Large intestine (tissue), 3 donors: ENCODE results near the gene GABBR1. TPM values are rescaled to one million over a fixed set of nuclear protein-coding genes. Genes with fewer than 3 reads are reported as not detected.

ENCODE experiments used
- DNase-seq, 2 donors: peaks; one replicate each; pipeline versions ENCODE4 v3.0.0 to v3.0.0-alpha.2; 2013
- H3K27ac ChIP-seq: one replicate; pipeline ENCODE4 v1.5.1; 2013; ENCODE audit warnings: low read length
- H3K27me3 ChIP-seq: 2 replicates; pipeline ENCODE4 v1.6.1; 2013; ENCODE audit warnings: low read length; ENCODE audit not compliant: control insufficient read depth, insufficient read depth
- H3K36me3 ChIP-seq: 2 replicates; pipeline ENCODE4 v1.6.1; 2013; ENCODE audit warnings: low read length; ENCODE audit not compliant: control insufficient read depth, insufficient read depth
- H3K4me1 ChIP-seq: one replicate; pipeline ENCODE4 v1.6.1; 2013; ENCODE audit warnings: low read length; ENCODE audit not compliant: control insufficient read depth, insufficient read depth
- H3K4me3 ChIP-seq: one replicate; pipeline ENCODE4 v1.5.1; 2013; ENCODE audit warnings: low read length
- H3K9me3 ChIP-seq: one replicate; pipeline ENCODE4 v1.6.1; 2013; ENCODE audit warnings: mild to moderate bottlenecking, low read depth, low read length, moderate library complexity; ENCODE audit not compliant: control insufficient read depth
- WGBS: methylation state at CpG from one replicate; pipeline ENCODE4 v1.1.5; 2013; ENCODE audit warnings: low lambda C conversion rate; ENCODE audit not compliant: insufficient coverage; 5-methylcytosine and 5-hydroxymethylcytosine counted together
- polyA plus RNA-seq: library from polyadenylated mRNA; unstranded; fragments of 120-200 nt; gene quantifications from one replicate; pipeline ENCODE4 v1.2.1, GENCODE V29; 2013

The GABBR1 gene
- polyA plus RNA-seq, 1 donor: 35.9 TPM

- peak overlapping the region; percentile 35 for H3K27ac ChIP-seq
- H3K36me3 ChIP-seq: no peaks in the 10 kb centered on the region
- H3K4me3 ChIP-seq: peak overlapping the region; percentile 48
- peaks cover 12% of the 10 kb centered on the region for H3K4me1 ChIP-seq
- H3K27me3 ChIP-seq: peaks cover 56% of the 10 kb centered on the region
- peaks cover 7% of the 10 kb centered on the region for H3K9me3 ChIP-seq
- 4% methylated on average over 4 of the region's 9 CpGs for WGBS
- no peak for DNase-seq
Observed at GRCh38 chr6:29633534-29633905, 537 bp upstream of the GABBR1 start.

- 0% methylated on average over 2 of the region's 53 CpGs for WGBS
- Histone ChIP-seq H3K36me3 (no peaks in the 10 kb centered on the region), H3K9me3 (peaks cover 7% of the 10 kb centered on the region), H3K4me1 (peaks cover 12% of the 10 kb centered on the region), H3K27me3 (peaks cover 69% of the 10 kb centered on the region), H3K4me3 (peak overlapping the region; percentile 48), H3K27ac (no peak overlapping the region)
- DNase-seq: peak in 1 of 2 donors; percentile 48
Observed at GRCh38 chr6:29631860-29632731, 887 bp downstream of the GABBR1 start.

GRCh38 chr6:29631209-29631810 lies 1.7 kb downstream of the GABBR1 start:
- H3K9me3 ChIP-seq: peaks cover 6% of the 10 kb centered on the region
- H3K4me1 ChIP-seq: peaks cover 12% of the 10 kb centered on the region
- H3K4me3 ChIP-seq: no peak overlapping the region
- WGBS: 14% methylated on average over 2 of the region's 14 CpGs
- H3K27me3 ChIP-seq: peaks cover 77% of the 10 kb centered on the region
- DNase-seq: no peak
- H3K36me3 ChIP-seq: no peaks in the 10 kb centered on the region
- H3K27ac ChIP-seq: no peak overlapping the region

- peaks cover 12% of the 10 kb centered on the region for H3K4me1 ChIP-seq
- H3K36me3 ChIP-seq: no peaks in the 10 kb centered on the region
- no CpG with 5 or more reads among the region's 9 CpGs for WGBS
- DNase-seq: no peak
- H3K4me3 ChIP-seq: no peak overlapping the region
- H3K9me3 ChIP-seq: peaks cover 4% of the 10 kb centered on the region
- peaks cover 85% of the 10 kb centered on the region for H3K27me3 ChIP-seq
- H3K27ac ChIP-seq: no peak overlapping the region
Observed at GRCh38 chr6:29630315-29630714, 2.7 kb downstream of the GABBR1 start.

GRCh38 chr6:29629571-29629970 lies 3.4 kb downstream of the GABBR1 start:
- peaks cover 12% of the 10 kb centered on the region for H3K4me1 ChIP-seq
- H3K27me3 ChIP-seq: peaks cover 88% of the 10 kb centered on the region
- H3K4me3 ChIP-seq: no peak overlapping the region
- WGBS: 80% methylated on average over 2 of the region's 2 CpGs
- no peaks in the 10 kb centered on the region for H3K36me3 ChIP-seq
- no peak for DNase-seq
- H3K27ac ChIP-seq: no peak overlapping the region
- peaks cover 4% of the 10 kb centered on the region for H3K9me3 ChIP-seq

- 8% methylated on average over 5 of the region's 32 CpGs for WGBS
- Histone ChIP-seq H3K4me1 (peaks cover 12% of the 10 kb centered on the region), H3K27ac (peak overlapping the region; percentile 51), H3K4me3 (peak overlapping the region; percentile 43), H3K9me3 (peaks cover 4% of the 10 kb centered on the region), H3K36me3 (no peaks in the 10 kb centered on the region), H3K27me3 (peaks cover 89% of the 10 kb centered on the region)
- DNase-seq: peak; percentile 51 to 52
Observed at GRCh38 chr6:29628419-29629281, 4.3 kb downstream of the GABBR1 start.

GRCh38 chr6:29627755-29628418 lies 5.1 kb downstream of the GABBR1 start:
- Histone ChIP-seq H3K4me1 (peaks cover 12% of the 10 kb centered on the region), H3K27me3 (peaks cover 85% of the 10 kb centered on the region)
- no CpG with 5 or more reads among the region's 51 CpGs for WGBS

GRCh38 chr6:29626948-29627754 lies 5.8 kb downstream of the GABBR1 start:
- DNase-seq: no peak
- H3K4me3 ChIP-seq: peak overlapping the region; percentile 32
- H3K27me3 ChIP-seq: peaks cover 81% of the 10 kb centered on the region
- H3K27ac ChIP-seq: no peak overlapping the region
- peaks cover under 1% of the 10 kb centered on the region for H3K9me3 ChIP-seq
- peaks cover 11% of the 10 kb centered on the region for H3K4me1 ChIP-seq
- H3K36me3 ChIP-seq: peaks cover 2% of the 10 kb centered on the region
- whole genome bisulfite sequencing: no CpG with 5 or more reads among the region's 31 CpGs

More at GRCh38 chr6:29627755-29628418, 5.1 kb downstream of the GABBR1 start:
- no peaks in the 10 kb centered on the region for H3K36me3 ChIP-seq
- peak; percentile 45 to 52 for DNase-seq
- H3K9me3 ChIP-seq: peaks cover 4% of the 10 kb centered on the region
- peak overlapping the region; percentile 43 for H3K4me3 ChIP-seq
- peak overlapping the region; percentile 51 for H3K27ac ChIP-seq

- Histone ChIP-seq H3K27ac (no peak overlapping the region), H3K4me1 (peaks cover 4% of the 10 kb centered on the region), H3K27me3 (peaks cover 64% of the 10 kb centered on the region), H3K36me3 (peaks cover 10% of the 10 kb centered on the region), H3K9me3 (no peaks in the 10 kb centered on the region), H3K4me3 (no peak overlapping the region)
- no peak for DNase-seq
- WGBS: 18% methylated on average over 2 of the region's 7 CpGs
Observed at GRCh38 chr6:29625337-29625930, 7.5 kb downstream of the GABBR1 start.
